Measurements from ENCODE around the gene SSPN.

SSPN gene

GRCh38 chr12:26187014-26187798 is 8.2 kb upstream of the SSPN start:
- no peak for DNase-seq

GRCh38 chr12:26188127-26188526 is 7.2 kb upstream of the SSPN start:
- DNase-seq: peak; percentile 55

GRCh38 chr12:26188641-26189040 is 6.7 kb upstream of the SSPN start:
- DNase-seq: no peak

GRCh38 chr12:26192142-26192541 is 3.2 kb upstream of the SSPN start:
- no peak for DNase-seq

- DNase-seq: no peak
Observed at GRCh38 chr12:26193539-26193938, 1.8 kb upstream of the SSPN start.

- peak; percentile 62 for DNase-seq
Observed at GRCh38 chr12:26195641-26196420, 458 bp downstream of the SSPN start.

- no peak for DNase-seq
Observed at GRCh38 chr12:26196421-26196716, 996 bp downstream of the SSPN start.

GRCh38 chr12:26197832-26198231 is 2.5 kb downstream of the SSPN start:
- no peak for DNase-seq

GRCh38 chr12:26198742-26199141 is 3.4 kb downstream of the SSPN start:
- peak; percentile 70 for DNase-seq

GRCh38 chr12:26203167-26203780 is 7.9 kb downstream of the SSPN start:
- DNase-seq: no peak

- DNase-seq: no peak
Observed at GRCh38 chr12:26204612-26205289, 9.4 kb downstream of the SSPN start.

- DNase-seq: no peak
Observed at GRCh38 chr12:26205298-26205697, 9.9 kb downstream of the SSPN start.

- no peak for DNase-seq
Observed at GRCh38 chr12:26205941-26206340, 10.6 kb downstream of the SSPN start.

- no peak for DNase-seq
Observed at GRCh38 chr12:26211331-26211730, 16.0 kb downstream of the SSPN start.

GRCh38 chr12:26212396-26212795 is 17.0 kb downstream of the SSPN start:
- DNase-seq: no peak

- no peak for DNase-seq
Observed at GRCh38 chr12:26212988-26213387, 17.6 kb downstream of the SSPN start.

GRCh38 chr12:26214121-26214520 is 18.7 kb downstream of the SSPN start:
- DNase-seq: no peak

GRCh38 chr12:26219736-26220135 is 24.4 kb downstream of the SSPN start:
- no peak for DNase-seq

- DNase-seq: no peak
Observed at GRCh38 chr12:26224657-26225056, 29.3 kb downstream of the SSPN start.

GRCh38 chr12:26226122-26226521 is 30.7 kb downstream of the SSPN start:
- no peak for DNase-seq

GRCh38 chr12:26226629-26227360 is 31.4 kb downstream of the SSPN start:
- peak; percentile 58 for DNase-seq

GRCh38 chr12:26227361-26227745 is 32.0 kb downstream of the SSPN start:
- DNase-seq: no peak

- no peak for DNase-seq
Observed at GRCh38 chr12:26229910-26230309, 34.5 kb downstream of the SSPN start.

All from EL (cell line).